GM23338 (cell line): ENCODE measurements around the gene MAPK8IP2. TPM values are rescaled to one million over a fixed set of nuclear protein-coding genes. Genes with fewer than 3 reads are reported as not detected.

Experiments
- ATAC-seq: fragments of 200-7000 bp; cut with Tn5 transposase; 3 replicates; pipeline ENCODE4 v1.9.1; 2020
- DNase-seq: peaks from one replicate; pipeline ENCODE4 v3.0.0-alpha.2; 2015; ENCODE audit warnings: low spot score
- H2AFZ ChIP-seq: fragments of 200-600 bp; sonication (generic); 2 replicates; pipeline ENCODE4 v1.8.0; 2016; ENCODE audit warnings: antibody characterized with exemption, mild to moderate bottlenecking, moderate library complexity
- H3F3A ChIP-seq: fragments of 200-600 bp; sonication (generic); replicated peaks from 2 replicates; pipeline ENCODE4 v1.8.0; 2017; ENCODE audit warnings: antibody characterized with exemption, mixed run types, low read depth
- H3K27ac ChIP-seq: fragments of 200-600 bp; sonication (generic); 2 replicates; pipeline ENCODE4 v1.6.1; 2016; ENCODE audit warnings: low read depth
- H3K27me3 ChIP-seq: fragments of 200-600 bp; sonication (generic); 2 replicates; pipeline ENCODE4 v1.8.0; 2016; ENCODE audit warnings: mild to moderate bottlenecking, mixed run types, moderate library complexity; ENCODE audit not compliant: insufficient read depth
- H3K36me3 ChIP-seq: fragments of 200-600 bp; sonication (generic); 2 replicates; pipeline ENCODE4 v1.8.0; 2016; ENCODE audit warnings: mild to moderate bottlenecking; ENCODE audit not compliant: insufficient read depth
- H3K4me1 ChIP-seq: fragments of 200-600 bp; sonication (generic); 2 replicates; pipeline ENCODE4 v1.8.0; 2016; ENCODE audit warnings: mild to moderate bottlenecking, moderate library complexity; ENCODE audit not compliant: insufficient read depth
- H3K4me2 ChIP-seq: fragments of 200-600 bp; sonication (generic); 2 replicates; pipeline ENCODE4 v1.7.1; 2017; ENCODE audit warnings: mixed run types
- H3K4me3 ChIP-seq: fragments of 200-600 bp; sonication (generic); 2 replicates; pipeline ENCODE4 v1.6.1; 2016; ENCODE audit warnings: mixed run types
- H3K79me2 ChIP-seq: fragments of 200-600 bp; sonication (generic); replicated peaks from 2 replicates; pipeline ENCODE4 v1.8.0; 2017; ENCODE audit warnings: mild to moderate bottlenecking; ENCODE audit not compliant: insufficient read depth
- H3K9me2 ChIP-seq: fragments of 200-600 bp; sonication (generic); 2 replicates; pipeline ENCODE4 v1.8.0; 2017; ENCODE audit not compliant: insufficient read depth
- H4K20me1 ChIP-seq: fragments of 200-600 bp; sonication (generic); replicated peaks from 2 replicates; pipeline ENCODE4 v1.8.0; 2017; ENCODE audit warnings: mild to moderate bottlenecking; ENCODE audit not compliant: insufficient read depth
- H3K27ac Mint-ChIP-seq: 2 replicates; pipeline ENCODE4 v1.8.0; 2020; ENCODE audit warnings: inconsistent platforms, mild to moderate bottlenecking, moderate library complexity, mixed read lengths
- H3K27me3 Mint-ChIP-seq: 3 replicates; pipeline ENCODE4 v1.8.0; 2022; ENCODE audit warnings: low read depth, mild to moderate bottlenecking, moderate library complexity, mixed read lengths, inconsistent platforms; ENCODE audit not compliant: insufficient read depth, poor library complexity
- H3K36me3 Mint-ChIP-seq: 3 replicates; pipeline ENCODE4 v1.8.0; 2021; ENCODE audit warnings: low read depth, mild to moderate bottlenecking, inconsistent platforms, moderate library complexity, mixed read lengths
- H3K4me1 Mint-ChIP-seq: 3 replicates; pipeline ENCODE4 v1.8.0; 2020; ENCODE audit warnings: mild to moderate bottlenecking, inconsistent platforms, mixed read lengths
- H3K4me3 Mint-ChIP-seq: 3 replicates; pipeline ENCODE4 v1.8.0; 2021; ENCODE audit warnings: moderate library complexity, mild to moderate bottlenecking, inconsistent platforms, mixed read lengths
- H3K9me3 Mint-ChIP-seq: 3 replicates; pipeline ENCODE4 v1.8.0; 2020; ENCODE audit warnings: moderate library complexity, mild to moderate bottlenecking, inconsistent platforms, mixed read lengths
- EZH2 ChIP-seq: fragments of 200-600 bp; sonication (generic); IDR thresholded peaks from one replicate; pipeline ENCODE4 v1.8.0; 2017; ENCODE audit warnings: antibody characterized with exemption, mild to moderate bottlenecking, low read depth; ENCODE audit not compliant: unreplicated experiment
- EZH2phosphoT487 ChIP-seq: fragments of 200-600 bp; sonication (generic); IDR thresholded peaks from one replicate; pipeline ENCODE4 v1.8.1; 2018; ENCODE audit warnings: antibody characterized with exemption; ENCODE audit not compliant: unreplicated experiment
- JUNB ChIP-seq: IDR thresholded peaks from one replicate; pipeline ENCODE4 v1.6.1; 2016; ENCODE audit warnings: antibody characterized with exemption; ENCODE audit not compliant: unreplicated experiment
- POLR2AphosphoS5 ChIP-seq: IDR thresholded peaks from 2 replicates; pipeline ENCODE4 v1.6.1; 2016; ENCODE audit warnings: antibody characterized with exemption, low read depth
- STAT1 ChIP-seq: IDR thresholded peaks from one replicate; pipeline ENCODE4 v1.6.1; 2016; ENCODE audit warnings: antibody characterized with exemption; ENCODE audit not compliant: unreplicated experiment
- ZNF114 ChIP-seq: fragments of 250-450 bp; sonication (Bioruptor Pico); IDR thresholded peaks from 2 replicates; pipeline ENCODE4 v1.5.0; 2020; ENCODE audit warnings: mild to moderate bottlenecking, moderate library complexity
- ZNF462 ChIP-seq: fragments of 250-450 bp; sonication (Bioruptor Pico); IDR thresholded peaks from 2 replicates; pipeline ENCODE4 v1.5.0; 2020; ENCODE audit warnings: mild to moderate bottlenecking, moderate library complexity
- polyA plus RNA-seq: library from polyadenylated mRNA; unstranded; fragments of >200 nt; fragmentation: Nextera tagmentation; extraction: Ambion mirVana; gene quantifications from 2 replicates; pipeline ENCODE4 v1.2.1, GENCODE V29; 2016
- total RNA-seq: library from RNA; depleted of rRNA; stranded (reverse); fragments of >200 nt; shearing (Covaris generic); gene quantifications from 2 replicates; pipeline ENCODE4 v1.2.3, GENCODE V29; 2014

MAPK8IP2 gene
- total and polyA plus RNA-seq, 2 experiments from 2014 or later: 0.15 to 3.5 TPM

GRCh38 chr22:50624347-50625130, 23.9 kb downstream of the MAPK8IP2 start:
- Histone ChIP-seq H3F3A (peaks cover 8% of the 10 kb centered on the region; the same call in 1 of the 2 replicates), H3K4me2 (no peak overlapping the region), H3K27ac (no peak overlapping the region), H3K4me3 (no peak overlapping the region), H2AFZ (no peak overlapping the region), H4K20me1 (no peaks in the 10 kb centered on the region), H3K27me3 (peaks cover 16% of the 10 kb centered on the region), H3K79me2 (no peaks in the 10 kb centered on the region), H3K9me2 (no peaks in the 10 kb centered on the region), H3K4me1 (peaks cover 9% of the 10 kb centered on the region), H3K36me3 (no peaks in the 10 kb centered on the region)
- no peak for TF ChIP-seq ZNF462 (CRISPR knock-in tag)
- TF ChIP-seq POLR2AphosphoS5: no peak
- no peak for TF ChIP-seq STAT1
- no peak for TF ChIP-seq EZH2
- no peak for TF ChIP-seq JUNB
- TF ChIP-seq EZH2phosphoT487: no peak
- TF ChIP-seq ZNF114 (CRISPR knock-in tag): no peak
- no peak for DNase-seq
- no peak for ATAC-seq
- H3K4me1 Mint-ChIP-seq: peaks cover 28% of the 10 kb centered on the region
- H3K4me3 Mint-ChIP-seq: no peak overlapping the region
- H3K27me3 Mint-ChIP-seq: peaks cover 19% of the 10 kb centered on the region
- H3K27ac Mint-ChIP-seq: no peak overlapping the region
- H3K36me3 Mint-ChIP-seq: no peaks in the 10 kb centered on the region
- no peaks in the 10 kb centered on the region for H3K9me3 Mint-ChIP-seq
